Fibroblast of skin of left biceps (primary cell): ENCODE measurements around the gene PF4V1.

ENCODE experiments used
- DNase-seq, 2 experiments: peaks; one replicate each; pipeline ENCODE4 v3.0.0-alpha.2; 2013; ENCODE audit warnings: low read depth in 2 of 2

PF4V1 gene

DNA sequence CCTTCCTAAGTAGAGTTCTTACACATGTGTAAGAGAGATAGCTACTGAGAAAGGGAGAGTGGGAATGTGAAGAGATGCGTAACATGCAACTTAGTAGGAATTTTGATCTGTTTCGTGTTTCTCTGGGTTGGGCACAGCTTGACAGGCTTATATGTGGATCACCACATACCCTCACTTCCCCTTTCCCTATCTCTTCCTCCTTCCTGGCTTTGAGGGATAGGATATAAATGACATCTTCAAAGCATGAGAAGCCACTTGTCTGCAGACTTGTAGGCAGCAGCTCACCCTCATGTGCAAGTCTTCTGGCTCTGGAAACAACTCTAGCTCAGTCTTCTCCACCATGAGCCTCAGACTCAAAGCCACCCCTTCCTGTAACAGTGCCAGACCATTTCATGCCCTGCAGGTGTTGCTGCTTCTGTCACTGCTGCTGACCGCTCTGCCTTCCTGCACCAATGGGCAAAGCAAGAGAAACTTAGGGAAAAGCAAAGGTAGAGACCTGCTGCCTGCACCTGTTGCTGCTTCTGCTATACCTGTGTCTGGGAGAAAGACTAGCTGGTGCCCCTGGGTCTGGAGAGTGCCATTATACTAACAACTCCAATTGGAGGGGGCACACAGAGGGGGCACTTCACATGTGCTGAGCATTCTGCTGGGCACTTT is 5.4 kb upstream of the PF4V1 start:
- no peak for DNase-seq

DNA sequence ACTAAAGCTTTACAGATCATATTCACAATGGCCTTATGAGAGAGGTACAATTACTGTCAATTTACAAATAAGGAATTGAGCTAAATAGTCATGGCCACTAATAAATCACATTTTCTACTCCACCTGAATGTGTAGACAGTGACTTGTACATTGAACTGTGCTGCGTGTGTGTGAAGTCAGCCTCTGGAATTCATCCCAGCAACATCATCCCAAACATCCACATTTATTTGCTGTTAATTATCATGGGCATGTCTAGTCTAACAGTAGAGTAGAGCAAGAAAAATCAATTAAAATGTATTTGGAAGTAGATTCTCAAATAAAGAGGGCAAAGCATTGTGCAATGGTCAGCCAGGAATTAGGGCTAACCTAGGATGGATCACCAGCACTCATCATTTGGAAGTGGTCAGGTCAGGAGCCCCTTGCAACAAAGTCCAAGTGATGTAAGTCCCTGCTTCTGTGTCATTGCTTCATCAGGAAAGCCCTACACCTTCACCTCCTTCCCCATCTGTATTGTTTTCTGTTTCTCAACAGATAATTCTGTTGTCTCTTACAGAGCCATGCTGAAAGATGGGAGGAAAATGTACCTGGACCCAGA is 4.8 kb upstream of the PF4V1 start:
- no peak for DNase-seq

DNA sequence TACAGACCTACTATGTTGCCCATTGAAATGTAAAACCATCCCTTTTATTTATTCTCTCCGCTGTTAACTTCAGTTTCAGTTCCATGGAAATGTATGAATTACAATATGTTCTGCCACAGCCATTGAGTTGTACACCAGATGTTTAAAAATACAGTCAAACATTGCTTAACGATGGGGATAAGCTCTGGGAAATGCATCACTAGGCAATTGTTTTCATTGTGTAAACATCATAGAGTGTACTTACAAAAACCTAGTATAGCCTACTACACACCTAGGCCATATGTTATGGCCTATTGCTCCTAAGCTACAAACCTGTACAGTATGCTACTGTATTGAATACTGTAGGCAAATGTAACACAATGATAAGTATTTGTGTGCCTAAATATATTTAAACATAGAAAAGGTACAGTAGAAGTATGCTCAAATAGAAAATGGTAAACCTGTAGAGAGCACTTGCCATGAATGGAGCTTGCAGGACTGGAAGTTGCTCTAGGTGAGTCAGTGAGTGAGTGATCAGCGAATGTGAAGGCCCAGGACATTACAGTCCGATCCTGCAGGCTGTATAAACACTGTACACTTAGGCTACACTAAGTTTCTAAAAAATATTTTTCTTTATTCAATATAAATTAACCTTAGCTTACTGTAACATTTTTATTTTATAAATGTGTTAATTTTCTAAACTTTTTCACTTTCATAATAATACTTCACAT is 2.7 kb upstream of the PF4V1 start:
- DNase-seq = no peak

DNA sequence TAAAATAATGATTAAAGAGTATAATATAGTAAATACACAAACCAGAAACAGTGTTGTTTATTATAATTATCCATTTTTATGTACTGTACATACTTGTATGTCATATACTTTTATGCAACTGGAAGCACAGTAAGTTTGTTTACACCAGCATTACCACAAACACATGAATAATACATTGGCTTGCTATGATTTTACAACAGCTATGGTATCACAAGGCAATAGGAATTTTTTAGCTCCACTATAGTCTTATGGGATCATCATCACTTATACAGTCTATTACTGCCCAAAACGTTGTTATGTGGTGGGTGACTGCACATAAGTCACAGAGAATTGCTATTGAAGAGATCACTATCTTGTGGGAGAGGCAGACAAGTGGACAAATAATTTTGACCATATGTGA is 1.8 kb upstream of the PF4V1 start:
- DNase-seq = no peak

DNA sequence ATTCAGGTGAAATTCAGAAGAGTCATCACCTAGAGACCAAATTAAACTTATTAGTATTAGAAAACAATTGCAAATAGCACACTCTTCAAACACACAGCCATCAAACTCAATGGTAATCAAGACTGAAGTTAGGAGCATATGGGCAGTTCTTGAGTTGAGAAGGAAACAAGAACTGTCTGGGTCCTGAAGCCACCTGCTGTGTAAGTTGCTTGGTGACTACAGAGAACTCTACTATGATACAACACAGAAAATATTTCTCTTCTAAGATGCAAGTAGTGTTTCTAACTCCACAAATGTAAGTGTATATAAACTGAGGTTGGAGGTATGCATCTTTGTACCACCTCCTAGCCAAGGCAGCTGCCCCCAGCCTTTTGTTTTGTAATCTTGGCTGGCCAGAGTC is 325 bp upstream of the PF4V1 start:
- DNase-seq = no peak

DNA sequence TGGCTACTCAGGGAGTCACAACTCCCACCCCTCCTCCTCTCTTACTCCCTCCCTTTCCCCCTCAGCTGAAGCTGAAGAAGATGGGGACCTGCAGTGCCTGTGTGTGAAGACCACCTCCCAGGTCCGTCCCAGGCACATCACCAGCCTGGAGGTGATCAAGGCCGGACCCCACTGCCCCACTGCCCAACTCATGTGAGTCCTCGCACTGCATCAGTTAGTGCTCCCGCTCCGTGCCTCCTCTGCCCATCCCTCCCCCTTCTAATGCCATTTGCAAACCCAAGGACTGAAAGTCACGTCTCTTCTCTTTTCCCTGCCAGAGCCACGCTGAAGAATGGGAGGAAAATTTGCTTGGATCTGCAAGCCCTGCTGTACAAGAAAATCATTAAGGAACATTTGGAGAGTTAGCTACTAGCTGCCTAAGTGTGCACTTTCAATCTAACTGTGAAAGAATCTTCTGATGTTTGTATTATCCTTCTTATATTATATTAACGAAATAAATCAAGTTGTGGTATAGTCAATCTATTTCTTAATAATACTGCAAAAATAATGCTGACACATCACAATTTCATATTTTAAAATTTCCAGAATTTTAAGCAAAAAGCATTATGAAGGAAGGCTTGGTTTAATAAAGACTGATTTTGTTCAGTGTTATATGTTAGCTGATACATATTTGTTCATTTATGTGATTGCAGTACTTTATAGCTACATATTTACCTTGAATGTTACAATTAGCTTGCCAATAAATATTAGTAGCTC is 800 bp downstream of the PF4V1 start:
- no peak for DNase-seq

DNA sequence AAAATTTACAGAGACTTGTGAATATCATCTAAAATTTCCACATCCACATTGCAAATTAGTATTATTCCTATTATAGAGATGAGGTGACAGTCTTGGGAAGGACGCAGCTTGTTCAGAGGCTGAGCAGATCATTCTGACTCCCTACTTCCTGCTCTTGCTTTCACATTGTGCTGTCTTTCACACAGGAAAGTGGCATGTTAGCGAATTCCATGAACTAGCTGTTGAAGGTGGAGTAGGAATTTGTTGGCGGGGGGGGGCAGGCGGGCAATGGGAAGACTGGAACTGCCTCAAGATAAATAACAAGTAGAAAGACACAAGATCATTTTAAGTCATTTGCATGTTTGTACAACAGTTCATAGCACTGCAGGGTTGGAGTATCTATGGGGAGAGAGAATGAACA is 2.3 kb downstream of the PF4V1 start:
- no peak for DNase-seq

DNA sequence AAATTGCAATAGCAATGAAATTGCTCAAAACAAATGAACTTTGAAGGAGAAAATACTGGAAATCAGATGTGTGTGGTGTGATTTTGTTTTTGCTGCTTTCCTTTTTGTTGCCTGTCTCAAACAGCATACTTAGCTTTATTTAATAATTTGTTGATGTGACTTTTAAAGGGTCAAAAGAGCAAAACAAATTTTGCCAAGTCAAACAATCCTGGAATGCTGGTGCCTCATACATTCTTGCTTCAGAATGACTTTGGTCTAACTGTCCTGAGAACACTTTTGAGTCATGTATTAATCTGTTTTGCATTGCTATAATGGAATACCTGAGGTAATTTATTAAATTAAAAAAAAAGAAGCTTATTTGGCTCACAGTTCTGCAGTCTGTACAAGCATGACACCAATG is 3.4 kb downstream of the PF4V1 start:
- no peak for DNase-seq

DNA sequence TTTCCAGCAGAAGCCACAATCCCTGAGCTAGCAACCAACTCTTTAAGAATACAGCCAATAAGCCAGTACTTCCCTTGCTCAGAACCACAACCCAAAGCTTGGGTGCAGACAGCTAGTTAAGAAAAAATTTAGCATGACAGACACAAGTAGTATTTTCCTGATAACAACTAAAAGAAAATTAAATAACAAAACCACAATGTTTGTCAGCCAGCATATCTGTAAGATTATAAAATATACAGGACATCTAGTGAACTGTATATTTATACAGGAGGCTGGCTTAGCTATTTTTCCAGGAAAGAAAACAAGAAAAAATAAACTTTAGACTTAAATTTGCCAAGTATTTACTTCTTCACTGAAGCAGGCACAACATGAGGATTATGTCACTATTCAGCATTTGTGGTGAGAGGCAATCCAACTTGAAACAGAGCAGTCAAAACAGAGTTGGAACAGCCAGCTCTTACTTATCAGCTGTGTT is 6.6 kb downstream of the PF4V1 start:
- no peak for DNase-seq

DNA sequence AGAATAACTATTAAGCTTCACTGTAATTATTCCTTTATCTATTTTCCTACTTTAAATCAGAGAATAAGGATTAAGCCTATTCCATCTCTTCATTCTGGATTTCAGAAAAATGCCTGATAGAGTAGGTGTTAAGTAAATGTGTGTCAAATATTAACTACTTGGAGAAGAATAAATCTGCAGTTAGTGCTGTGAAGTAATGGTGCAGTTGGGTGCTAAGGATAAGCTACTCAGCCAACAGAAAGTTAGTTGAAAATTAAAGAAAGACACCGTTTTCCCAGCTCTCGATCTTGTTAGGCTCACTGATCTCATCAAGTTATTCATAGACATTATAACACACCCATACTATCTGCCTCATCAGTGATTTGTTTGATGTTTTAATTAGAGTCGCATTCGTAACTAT is 7.1 kb downstream of the PF4V1 start:
- no peak for DNase-seq

DNA sequence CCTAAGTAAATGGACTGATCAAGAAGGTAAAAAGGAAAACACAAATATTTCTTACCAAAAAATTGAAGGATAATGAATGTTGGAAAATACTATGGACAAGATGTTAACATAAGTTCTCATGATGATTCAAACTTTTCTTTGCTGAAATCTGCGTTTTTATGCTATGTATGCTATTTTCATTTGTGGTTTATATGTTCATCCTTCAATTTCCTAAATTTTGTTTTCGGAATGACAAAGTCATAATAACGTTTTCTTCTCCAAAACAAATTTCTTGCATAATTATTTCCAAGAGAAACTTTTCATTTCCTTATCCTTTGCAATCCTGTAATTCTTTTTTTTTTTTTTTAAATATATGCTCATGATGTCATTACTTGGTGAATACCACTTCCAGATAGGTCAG is 7.8 kb downstream of the PF4V1 start:
- no peak for DNase-seq

DNA sequence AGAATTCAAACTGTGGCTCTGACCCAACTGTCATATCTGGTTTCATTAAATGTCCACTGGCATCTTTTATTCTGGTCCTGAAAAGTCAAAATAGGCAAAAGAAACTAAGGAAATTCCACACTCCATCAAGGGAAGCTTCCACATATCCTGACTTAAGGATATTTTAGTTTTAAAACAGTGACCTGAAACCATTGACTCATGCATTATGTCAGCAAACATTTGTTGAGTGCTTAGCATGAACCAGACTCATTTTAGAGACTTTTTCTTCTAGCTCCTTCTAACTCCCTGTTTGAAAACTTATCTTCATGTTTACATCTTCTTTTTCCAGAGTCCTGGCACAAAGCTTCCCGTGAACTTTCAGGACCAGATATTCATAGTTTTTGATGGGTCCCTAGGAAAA is 9.2 kb downstream of the PF4V1 start:
- DNase-seq = no peak

DNA sequence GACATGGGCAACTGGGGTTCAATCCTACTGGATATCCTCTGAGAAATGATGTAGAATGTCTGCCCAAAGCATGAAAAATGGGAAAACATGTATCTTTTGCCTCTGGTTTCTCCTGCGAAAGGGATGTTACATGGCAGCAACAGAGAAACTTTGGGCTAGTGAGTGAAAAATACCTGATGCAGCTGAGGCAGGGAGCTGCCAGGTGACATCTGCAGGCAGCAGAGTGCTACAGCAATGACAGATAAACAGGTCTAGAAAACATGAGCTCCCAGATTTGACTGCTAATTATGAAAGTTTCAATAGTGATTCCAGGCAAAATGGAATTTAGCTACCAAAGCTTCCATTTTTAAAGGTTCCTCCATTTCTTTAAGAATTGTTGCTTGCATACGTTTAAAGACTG is 11.3 kb downstream of the PF4V1 start:
- no peak for DNase-seq

DNA sequence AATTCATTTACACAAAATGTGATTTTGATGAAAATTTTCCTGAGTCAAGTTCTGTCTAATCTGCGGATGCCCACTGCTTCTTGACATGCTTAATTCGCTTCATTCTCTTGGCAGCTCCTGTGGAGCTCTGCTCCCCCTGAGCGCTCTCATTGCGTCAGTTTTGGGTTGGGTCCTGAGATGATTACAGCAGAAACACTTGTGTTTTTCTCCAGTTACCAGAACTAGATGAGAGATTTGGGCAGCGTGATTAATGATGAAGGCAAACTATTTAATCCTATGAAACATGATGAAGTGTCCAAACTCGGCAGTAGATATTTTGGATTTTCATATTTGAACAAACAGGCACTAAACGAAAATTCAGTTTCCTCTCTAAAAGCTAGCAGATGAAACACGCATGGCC is 11.9 kb downstream of the PF4V1 start:
- DNase-seq = no peak

DNA sequence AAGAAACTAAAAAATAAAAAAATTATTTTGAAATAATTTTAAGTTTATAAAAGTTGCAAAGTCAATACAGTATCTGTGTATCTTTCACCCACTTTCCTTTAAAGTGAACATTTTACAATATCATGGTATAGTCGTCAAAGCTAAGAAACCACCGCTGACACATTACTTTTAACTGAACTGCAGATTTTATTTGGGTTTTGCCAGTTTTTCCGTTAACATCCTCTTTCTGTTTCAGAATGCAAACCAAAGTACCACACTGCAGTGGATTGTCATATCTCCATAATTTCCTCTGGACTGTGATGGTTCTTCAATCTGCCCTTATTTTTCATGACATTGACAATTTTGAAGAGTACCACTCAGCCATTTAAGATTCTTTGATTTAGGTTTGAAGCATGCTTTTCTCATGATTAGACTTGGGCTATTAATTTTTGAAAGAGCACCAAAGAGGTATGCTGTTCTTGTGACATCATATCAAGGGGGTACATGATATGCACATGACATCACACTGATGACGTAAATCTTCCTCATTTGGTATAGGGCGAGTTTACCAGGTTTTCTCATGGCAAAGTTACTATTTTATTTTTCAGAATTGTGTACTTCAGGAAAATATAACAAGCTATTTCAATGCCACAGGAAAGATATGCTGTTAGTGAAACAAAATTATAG is 12.5 kb downstream of the PF4V1 start:
- DNase-seq = no peak

DNA sequence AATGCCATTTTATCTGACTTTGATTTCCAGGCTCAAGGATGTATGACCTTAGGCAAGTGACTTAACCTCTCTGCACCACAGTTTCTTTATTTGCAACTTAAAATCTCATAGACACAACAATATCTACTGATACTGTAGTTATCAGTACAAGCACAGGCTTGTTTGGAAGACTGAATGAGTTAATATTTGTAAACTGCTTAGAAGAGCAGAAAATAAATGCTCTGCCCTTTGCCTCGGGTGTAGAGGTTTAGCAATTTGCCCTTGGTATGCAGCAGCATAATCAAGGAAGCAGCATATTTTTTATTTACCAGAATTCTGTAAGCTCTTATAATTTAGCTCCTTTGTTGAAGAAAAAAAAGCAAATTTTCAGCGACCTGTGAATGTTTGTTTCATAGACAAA is 13.2 kb downstream of the PF4V1 start:
- no peak for DNase-seq

DNA sequence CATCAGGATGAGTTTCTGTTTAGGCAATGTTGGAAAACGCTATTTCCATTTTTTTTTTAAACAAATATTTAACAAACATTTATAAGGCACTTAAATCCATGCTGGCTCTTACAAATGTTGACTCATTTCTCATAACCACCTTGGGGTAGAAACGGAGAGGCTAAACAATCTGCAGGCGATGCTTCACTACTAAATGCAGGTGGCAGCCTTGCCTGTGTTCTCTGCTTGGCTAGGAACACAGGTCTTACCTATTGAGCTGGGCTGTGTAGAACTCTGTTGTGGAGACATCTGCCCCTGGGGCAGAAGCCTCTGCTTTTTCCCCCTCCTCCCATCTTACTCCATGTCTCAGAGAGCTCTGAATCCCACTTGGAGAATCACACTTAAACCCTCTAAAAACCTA is 14.7 kb downstream of the PF4V1 start:
- DNase-seq = no peak

DNA sequence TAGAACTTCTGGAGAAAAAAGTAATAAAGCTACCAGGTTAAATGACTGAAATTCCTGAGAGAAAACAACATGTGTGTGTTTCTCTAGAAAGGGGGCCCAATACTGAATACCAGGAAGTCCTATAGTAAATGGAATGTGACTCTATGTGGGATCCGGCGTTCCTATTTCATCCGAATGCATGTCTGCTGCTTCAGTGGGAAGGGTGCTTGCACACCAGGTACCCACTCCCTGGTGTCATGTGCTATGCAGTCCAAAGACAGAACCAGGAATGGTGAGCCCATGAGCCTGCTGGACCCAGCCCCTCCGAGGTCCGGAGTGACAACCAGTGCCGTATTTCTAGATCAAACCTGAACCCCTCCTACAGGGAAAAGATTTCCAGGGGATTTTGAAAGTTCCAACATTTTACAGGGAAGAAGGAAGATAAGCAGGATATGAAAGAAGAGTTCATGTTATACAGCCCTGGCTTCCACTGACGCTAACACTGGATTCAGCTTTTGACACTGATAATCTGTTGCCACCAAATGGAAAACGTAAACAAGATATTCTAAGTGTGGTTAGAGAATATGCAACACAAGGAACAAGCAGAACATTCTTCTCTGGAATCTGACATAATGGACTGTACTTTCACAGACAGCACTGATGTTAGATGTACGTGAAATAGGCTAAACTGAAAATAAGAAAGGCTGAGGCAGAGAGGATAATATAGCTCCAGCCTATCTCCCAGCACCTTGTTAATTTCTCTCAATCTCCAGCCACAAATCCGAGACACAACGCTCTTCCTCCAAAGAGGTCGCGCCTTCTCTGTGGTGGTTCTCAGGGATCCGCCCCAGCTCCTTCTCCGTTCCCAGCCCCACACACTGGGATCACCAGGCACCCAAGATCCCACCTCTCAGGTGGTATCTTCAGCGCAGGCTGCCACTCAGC is 15.4 kb downstream of the PF4V1 start:
- DNase-seq = no peak

DNA sequence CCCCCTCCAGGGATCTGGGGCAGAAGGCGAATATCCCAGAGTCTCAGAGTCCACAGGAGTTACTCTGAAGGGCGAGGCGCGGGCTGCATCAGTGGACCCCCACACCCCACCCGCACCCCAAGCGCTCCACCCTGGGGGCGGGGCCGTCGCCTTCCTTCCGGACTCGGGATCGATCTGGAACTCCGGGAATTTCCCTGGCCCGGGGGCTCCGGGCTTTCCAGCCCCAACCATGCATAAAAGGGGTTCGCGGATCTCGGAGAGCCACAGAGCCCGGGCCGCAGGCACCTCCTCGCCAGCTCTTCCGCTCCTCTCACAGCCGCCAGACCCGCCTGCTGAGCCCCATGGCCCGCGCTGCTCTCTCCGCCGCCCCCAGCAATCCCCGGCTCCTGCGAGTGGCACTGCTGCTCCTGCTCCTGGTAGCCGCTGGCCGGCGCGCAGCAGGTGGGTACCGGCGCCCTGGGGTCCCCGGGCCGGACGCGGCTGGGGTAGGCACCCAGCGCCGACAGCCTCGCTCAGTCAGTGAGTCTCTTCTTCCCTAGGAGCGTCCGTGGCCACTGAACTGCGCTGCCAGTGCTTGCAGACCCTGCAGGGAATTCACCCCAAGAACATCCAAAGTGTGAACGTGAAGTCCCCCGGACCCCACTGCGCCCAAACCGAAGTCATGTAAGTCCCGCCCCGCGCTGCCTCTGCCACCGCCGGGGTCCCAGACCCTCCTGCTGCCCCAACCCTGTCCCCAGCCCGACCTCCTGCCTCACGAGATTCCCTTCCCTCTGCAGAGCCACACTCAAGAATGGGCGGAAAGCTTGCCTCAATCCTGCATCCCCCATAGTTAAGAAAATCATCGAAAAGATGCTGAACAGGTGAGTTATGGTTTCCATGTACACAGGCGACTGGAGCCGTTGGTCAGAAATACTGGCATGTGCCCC is 16.3 kb downstream of the PF4V1 start, which contains the start of gene CXCL1:
TSS of gene CXCL1 (plus strand) at position 264 of the 926 bp plus-strand sequence. CDS start at position 342, 78 bp downstream.
- no peak for DNase-seq

DNA sequence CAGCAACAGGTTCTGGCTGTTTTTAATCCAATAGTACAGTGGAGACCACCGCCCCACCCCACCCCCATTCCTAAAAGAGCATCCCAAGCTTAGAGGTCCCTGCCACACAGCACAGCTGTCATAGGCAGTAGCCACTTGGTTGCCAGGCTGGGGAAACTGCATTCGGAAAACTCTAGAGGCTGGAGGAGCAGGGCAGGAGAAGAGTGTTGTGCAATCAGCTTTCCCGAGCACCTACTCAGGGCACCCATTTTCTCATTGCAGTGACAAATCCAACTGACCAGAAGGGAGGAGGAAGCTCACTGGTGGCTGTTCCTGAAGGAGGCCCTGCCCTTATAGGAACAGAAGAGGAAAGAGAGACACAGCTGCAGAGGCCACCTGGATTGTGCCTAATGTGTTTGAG is 17.2 kb downstream of the PF4V1 start:
- DNase-seq = no peak
